Neural progenitor cell (in vitro differentiated cells): ENCODE results near the gene MRO.

ENCODE experiments used
- CTCF ChIP-seq: fragments of 200-600 bp; sonication (generic); IDR thresholded peaks from 2 replicates; pipeline ENCODE4 v1.5.1; 2017; ENCODE audit warnings: antibody characterized with exemption, mild to moderate bottlenecking
- EZH2 ChIP-seq: fragments of 200-600 bp; sonication (generic); IDR thresholded peaks from 2 replicates; pipeline ENCODE4 v1.6.1; 2017; ENCODE audit warnings: antibody characterized with exemption, mild to moderate bottlenecking, moderate library complexity
- EZH2phosphoT487 ChIP-seq: fragments of 200-600 bp; sonication (generic); IDR thresholded peaks from 2 replicates; pipeline ENCODE4 v1.6.1; 2017; ENCODE audit warnings: antibody characterized with exemption

GRCh38 chr18:50861617-50862016 lies 41.8 kb upstream of the MRO start:
- no peak for TF ChIP-seq CTCF
- TF ChIP-seq EZH2 = no peak
- no peak for TF ChIP-seq EZH2phosphoT487
